Islet of Langerhans (tissue), 1 donor: ENCODE results near the gene TUBA3E.
"Not testable (repeated sequence)": the region's sequence is repeated elsewhere in the genome, so short reads cannot be mapped to it uniquely, and the experiment has no call there.

Experiments
- FAIRE-seq: peaks from one replicate; lab custom pipeline; 2011; peaks lifted over from hg19 to GRCh38; lab: Jason Lieb, UNC

Gene TUBA3E

DNA sequence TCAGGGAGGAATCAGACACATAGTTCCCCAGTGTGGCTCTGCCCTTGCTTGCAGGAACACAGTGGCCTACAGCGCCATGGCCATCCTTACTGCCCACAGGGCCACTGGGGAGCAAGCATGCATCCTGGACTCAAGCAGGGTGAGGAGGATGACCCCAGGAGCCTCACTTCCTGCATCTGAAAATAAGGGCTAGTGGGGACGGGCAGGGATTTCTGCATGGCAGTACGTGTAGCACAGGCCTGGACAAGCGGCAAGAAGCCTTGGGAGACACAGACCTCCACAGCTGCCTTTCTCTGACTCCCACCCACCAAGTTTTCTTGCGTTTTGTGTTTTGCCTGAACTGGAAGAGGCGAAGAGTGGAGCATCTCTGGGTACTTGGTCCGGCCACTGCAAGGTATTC lies 35.8 kb downstream of the TUBA3E start:
- FAIRE-seq: not testable (repeated sequence)

DNA sequence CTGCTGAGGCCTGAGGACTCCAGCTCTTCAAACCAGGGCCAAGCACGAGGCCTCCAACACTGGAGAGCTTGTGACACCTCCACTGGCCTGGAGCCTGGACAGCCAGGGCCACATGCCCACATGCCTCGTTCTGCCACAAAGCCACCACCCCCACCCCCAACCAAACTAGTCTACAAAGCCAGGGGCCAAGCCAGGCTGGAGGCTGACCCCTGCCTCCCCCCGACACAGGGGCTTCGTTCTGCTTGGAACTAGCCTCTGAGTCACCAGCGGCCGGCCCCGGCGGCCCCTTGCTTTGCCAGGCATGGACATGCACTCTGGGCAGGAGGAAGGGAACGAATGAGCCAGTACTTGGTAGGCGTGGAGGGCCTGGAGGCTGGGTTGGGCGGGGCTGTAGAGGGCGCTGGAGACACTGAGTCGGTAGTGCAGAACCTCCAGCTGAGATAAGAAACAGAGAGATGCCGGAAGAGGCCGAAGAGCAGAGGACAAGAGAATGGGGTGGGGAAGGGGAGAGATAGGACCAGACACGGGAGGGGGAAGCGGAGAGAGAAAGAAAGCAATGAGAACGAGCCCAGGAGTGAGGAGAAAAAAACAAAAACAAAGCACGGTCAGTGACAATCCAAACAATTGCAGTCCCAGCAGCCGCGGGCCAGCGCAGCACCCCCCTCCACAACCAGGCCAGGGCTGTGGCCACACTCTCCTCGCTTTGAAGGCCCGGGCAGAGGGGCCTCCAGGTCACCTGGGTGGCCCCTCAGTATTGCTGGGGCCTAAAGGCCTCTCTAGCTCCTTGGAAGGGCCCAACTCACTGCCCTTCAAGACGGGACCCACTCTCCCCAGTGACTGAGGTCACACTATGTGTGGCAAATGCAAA lies 37.2 kb downstream of the TUBA3E start:
- FAIRE-seq: not testable (repeated sequence)

DNA sequence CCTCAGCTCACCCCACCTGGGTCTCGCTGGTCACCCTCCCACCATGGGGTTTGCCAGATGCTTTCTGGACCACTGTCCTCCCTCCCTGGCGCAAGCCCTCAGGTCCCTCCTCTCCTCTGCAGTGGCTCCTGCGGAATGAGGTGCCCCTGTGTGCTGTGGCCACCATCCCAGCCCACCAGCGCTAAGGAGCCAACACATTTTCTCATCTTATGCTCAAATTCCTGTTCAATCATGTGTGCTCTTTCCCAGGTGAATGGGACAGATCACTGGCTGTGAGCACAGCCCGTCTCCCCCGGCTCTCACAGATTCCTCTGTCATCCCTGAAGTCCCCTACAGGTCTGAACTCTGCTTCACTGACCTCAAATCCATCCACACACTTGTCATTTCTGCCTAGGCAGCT lies 38.1 kb downstream of the TUBA3E start:
- FAIRE-seq: no peak

DNA sequence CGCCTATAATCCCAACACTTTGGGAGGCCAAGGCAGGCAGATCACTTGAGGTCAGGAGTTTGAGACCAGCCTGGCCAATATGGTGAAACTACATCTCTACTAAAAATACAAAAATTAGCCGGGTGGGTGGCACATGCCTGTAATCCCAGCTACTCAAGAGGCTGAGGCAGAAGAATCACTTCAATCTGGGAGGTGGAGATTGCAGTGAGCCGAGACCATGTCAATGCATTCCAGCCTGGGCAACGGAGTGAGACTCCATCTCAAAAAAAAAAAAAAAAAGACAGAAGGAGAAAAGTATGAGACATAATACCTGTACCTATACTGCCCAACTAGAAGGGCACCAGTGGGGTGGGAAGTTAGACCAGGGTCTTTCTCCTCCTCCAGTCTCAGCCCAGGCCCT lies 38.9 kb downstream of the TUBA3E start:
- not testable (repeated sequence) for FAIRE-seq

DNA sequence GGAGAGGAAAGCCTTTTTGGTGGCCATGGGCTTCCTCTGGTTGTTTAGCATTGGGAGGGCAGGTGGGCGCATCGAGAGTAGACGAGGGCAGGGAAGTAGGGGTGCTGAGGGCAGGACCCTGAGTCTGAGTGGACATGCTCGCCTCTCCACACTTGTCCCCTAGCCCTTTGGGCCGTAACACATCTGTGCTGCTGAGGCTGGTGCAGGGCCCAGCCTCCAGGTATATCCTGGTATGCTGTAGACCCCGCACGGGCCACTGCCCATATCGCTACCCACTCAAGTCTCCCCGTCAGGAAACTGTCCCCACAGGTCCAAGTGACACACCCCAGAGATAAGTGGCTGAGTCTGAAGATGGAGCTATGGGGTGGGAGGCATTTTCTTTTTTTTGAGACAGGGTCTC lies 39.6 kb downstream of the TUBA3E start:
- no peak for FAIRE-seq

DNA sequence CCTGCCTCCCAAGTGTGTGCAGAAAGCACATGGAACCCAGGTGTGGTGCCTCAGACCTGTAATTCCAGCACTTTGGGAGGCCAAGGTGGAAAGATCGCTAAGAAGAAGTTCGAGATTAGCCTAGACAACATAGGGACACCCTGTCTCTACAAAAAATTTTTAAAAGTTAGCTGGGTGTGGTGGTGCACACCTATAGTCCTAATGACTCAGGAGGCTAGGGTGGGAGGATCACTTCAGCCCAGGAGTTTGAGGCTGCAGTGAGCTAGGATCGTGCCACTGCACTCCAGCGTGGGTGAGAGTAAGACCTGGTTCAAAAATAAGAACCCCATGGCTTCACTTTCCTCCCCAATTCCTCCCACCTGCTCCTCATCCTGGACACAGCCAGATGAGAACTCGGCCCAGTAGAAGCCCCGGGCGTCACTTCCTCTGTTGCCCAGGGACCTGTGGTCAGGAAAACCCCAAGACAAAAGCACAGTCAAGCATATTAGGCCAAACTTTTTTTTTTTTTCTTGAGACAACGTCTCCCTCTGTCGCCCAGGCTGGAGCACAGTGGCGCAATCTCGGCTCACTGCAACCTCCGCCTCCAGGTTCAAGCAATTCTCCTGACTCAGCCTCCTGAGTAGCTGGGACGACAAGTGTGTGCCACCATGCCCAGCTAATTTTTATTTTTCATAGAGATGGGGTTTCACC lies 40.3 kb downstream of the TUBA3E start:
- not testable (repeated sequence) for FAIRE-seq

DNA sequence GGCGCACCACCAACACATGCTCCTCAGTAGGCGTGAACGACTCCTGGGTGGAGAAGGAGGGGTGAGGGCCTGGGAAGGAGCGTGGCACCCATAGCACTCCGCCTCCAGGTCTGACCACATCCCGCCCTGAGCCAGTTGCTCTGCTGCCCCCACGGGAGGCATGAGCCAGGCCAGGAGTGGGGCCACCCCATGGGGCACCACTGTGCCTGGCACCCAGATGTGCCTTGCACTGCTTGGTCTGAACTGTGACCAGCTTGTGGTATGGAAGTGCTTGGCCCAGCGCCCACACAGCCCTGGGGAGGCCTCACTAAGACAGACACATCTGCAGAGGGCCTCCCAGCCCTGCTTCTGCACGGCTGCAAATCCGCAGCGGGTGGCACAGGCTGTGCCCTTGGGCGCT lies 40.9 kb downstream of the TUBA3E start:
- not testable (repeated sequence) for FAIRE-seq

DNA sequence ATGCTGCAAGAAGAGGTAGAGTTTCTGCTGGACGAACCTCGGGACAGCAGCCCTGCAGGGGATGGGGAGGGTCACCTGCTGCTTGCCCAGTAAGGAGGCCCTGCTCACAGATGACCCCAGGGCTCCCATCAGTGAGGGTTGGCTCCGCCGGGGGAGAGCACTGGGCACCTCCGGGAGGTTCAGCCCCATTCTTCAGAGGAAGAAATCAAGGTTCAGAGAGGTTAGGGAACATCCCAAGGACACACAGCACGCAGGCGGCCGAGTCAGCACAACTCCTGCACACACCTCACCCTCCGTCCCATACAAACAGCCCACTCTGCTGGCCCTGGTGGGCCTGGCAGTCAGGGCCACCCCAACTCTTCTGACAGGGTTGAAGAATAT lies 41.6 kb downstream of the TUBA3E start:
- no peak for FAIRE-seq

DNA sequence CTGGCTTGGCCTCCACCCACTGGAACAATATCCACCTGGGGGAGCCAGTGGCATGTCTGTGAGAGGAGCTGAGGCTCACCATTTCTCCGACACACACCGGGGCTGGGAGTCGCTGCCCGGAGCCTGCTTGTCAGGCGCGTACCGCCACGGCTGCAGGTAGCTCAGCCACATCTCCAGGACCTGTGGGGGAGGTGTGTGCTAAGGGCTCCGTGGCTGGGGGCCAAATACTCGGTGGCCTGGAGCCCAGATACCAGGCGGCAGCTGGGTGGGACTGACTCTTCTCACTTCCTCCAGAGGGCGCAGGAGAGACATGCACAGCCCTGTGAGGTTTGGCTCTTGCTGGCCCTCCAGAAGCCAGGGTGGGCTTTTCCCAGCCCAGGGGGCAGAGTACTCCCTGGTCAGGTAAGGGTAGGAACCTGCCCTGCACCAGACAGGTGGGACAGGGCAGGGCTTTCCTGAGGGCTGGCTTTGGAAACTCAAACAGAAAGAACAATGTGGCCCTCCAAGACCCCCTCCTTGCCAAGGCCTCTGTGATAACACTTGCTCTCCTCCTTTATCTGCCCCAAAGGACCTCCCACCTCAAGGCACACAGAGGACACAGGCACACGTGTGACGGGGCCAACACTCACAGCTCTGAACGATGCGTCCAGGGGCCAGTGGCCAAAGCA lies 42.1 kb downstream of the TUBA3E start:
- FAIRE-seq: not testable (repeated sequence)

DNA sequence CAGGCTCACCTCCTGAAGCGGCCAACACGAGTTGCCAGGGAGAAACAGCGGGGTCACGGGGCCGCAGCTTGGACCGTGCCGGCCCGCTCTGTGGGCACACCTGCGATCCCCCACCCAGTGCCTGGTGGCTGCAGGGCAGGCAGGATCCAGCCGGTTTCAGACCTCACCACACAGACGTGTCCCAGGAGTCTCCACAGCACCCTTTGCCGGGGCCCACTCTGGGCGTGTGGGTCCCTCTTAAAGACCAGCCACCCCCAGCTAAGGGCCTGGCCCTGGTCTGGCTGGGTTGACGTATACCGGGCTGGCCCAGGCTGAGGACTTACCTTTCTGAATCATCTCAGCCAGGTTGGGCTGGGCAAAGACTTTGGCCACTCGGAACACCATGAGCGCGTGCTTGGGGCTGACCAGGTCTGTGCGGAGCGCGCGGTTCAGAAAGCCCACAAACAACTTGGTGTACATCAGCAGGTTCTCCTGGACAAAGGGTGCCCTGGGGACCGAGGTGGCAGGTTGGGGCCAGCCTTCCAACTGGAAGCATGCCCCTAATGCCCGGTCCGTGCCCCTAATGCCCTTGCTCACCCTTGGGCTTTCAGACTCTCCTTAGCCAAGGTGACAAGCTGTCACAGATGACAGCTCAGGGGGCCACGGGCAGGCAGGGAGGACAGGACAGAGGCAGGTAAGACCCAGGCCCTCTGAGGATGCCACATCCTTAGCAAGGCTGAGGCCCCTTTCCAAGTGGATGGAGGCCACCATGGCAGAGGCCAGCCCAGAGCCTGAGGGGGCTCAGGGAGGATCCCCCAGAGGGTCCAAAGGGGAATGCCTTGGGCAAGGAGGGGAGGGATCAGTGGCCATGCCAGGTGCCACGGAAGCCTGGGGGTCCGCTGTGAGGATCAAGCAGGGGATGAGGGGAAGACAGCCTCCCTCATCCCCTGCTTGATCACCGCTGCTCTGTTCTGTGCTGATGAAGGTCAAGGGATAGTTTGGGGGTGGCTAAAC lies 43.2 kb downstream of the TUBA3E start:
- FAIRE-seq: no peak

DNA sequence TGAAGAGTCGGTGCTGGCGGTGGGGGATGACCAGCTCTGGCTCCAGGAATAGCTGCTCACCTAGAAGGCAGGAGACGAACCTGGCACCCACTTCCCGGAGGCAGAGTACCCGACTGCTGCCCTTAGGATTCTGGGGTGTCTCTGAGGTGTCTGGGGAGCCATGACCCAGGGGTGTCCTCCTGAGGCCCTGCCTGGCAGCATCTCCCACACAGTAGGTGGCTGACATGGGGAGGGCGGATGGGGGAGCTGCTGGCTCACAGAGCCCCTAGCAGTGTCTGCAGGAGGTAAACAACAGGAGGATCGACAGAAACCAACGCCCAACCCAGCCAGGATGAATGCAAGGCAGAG lies 43.8 kb downstream of the TUBA3E start:
- not testable (repeated sequence) for FAIRE-seq

DNA sequence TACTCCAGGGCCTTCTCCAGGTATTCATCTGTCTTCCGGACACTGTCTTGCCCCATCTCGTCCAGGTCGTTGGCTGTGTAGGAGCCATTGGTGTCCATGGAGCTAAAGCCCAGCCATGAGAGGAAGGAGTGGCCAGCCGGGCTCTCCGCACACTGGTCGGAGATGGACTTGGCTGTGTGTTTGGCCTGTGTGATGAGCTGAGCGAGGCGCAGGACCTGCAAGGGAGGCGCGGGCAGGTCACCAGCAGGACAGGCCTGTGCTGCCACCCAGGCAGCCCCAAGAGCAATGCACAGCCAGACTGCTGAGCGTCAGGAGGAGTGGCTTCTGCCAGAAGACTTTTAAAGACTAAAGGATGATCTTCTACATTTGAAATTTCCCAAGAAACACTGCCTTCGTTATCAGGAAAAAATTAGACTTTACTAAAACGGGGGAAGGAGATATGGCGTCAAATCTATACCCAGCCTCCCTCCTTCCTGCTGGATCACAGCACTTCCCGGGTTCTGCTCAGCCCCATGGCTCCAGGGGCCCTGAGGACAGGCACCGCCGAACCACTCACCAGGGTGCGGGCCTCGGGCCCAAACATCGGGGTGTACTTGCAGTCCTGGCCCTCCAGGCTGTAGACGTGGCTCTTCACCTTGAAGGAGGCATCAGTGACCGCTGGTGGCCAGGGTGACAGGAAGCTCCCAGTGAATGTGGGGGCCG lies 44.4 kb downstream of the TUBA3E start:
- not testable (repeated sequence) for FAIRE-seq

DNA sequence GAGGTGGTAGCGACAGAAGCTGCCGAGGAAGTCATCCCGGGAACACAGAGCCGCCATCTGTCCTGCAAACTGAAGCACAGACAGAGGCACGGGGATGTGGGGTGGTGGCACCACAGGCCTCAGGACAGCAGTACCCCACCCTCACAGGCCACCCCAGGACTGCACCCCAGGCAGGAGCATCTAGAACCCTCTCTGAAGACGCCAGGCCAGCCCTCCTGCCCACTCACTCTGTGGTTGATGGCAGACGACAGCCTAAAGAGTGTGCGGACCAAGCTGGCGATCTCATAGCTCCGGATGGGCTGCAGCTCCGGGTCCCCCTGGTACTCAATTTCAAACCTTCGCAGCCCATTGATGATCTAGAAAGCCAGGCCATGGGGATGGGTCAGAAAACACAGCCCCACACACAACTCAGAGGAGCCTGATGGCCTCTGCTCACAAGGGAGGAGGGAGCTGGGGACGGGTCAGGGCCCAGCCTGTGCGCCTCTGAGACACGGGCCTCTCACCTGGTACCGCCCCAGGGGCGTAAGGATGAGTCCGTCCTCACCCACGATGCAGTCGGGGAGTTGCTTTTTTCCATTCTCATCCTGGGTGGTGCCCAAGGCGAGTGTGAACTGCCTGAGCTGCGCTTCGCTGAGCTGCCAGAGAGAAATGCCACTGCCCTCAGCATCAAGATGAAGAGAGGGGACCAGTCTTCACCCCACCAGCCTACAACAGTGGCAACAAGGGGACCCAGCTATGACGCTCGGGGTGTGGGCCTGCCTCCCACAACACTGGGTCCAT lies 45.2 kb downstream of the TUBA3E start:
- no peak for FAIRE-seq

DNA sequence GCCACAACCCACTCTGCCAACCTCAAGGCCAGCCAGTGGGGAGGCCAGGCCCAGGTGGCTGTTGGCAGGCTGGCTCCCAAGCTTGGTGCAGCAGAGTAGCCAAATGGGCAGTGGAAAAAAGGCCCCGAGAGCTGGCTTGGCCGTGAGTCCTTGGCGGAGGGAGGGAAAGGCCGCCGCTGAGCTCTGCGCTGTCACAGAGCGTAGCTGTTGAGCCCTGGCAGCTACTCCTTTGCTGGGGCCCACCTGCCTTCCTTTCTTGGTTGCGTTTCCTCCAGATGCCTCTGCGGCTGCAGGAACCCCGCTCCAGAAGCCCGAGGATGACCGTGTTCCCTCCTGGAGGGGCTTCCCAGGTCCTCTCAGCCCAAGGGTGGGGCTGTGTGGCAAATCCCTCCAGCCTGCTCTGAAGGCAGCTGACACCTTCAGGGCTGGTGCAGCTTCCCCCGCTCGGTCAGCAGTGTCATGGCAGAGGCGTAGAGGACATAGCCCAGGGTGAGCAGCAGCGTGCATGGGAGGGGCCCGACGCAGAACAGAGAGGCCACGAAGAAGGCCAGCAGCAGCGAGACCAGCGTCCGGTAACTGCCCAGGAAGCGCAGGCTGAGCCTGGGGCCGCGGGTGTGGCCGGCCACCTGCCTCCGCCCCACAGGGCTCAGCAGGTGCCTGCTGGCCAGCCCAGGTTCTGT lies 46.0 kb downstream of the TUBA3E start:
- not testable (repeated sequence) for FAIRE-seq

DNA sequence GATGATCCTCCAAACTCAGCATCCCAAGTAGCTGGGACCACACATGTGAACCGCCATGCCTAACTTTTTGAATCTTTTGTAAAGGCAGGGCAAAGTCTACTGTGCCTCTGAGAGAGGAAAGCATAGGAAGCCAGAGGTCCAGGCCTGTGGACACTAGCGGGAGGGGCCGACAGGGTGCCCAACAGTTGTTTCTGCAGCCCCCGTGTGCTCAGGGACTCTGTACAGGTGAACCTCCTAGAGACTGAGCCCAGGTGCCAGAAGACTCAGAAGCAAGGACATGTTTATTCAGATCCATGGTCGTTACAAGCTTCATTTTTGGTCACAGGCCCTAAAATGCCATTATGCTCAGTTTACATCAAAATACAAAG lies 47.1 kb downstream of the TUBA3E start:
- not testable (repeated sequence) for FAIRE-seq

DNA sequence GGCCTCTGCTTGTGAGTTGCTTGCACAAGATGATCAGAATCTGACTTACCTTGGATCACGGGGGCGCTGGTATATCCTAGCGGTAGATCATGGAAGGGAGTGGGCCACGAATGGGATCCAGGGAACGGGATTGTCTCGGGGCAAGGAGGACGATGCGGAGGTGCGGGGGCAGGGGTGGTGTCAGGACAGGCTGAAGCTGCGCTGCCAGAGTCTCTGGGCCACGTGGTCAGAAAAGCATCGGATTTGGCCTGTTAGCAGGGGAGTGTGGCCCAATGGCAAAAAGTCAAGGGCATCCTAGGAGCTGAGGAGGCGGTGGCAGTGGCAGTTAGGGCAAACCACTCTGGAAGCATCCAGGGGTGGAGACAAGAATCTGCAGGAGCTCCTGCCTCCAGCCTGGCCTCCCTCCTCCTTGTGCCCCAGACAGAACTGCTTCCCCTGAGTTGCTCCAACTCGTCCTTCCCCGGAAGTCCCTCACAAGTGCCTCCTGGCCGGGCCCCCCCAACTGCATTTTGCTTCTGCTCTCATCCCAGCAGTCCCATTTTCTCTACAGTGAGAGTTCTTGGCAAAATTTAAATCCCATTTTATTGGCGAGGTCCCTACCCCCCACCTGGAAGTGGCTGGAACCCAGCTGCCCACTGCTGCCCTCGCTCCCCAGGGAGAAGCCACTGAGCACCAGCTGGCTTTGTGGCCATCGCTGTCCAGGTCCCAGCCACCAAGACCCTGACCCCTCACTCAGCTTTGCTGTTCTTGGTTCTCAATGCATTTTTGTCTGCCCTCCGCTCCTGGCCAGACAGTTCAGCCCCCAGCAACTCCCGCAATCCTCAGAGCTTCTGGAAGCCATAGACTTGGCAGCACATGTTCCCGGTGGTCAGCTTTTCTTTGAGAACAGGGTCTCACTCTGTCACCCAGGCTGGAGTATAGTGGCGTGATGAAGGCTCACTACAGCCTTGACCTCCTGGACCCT lies 47.8 kb downstream of the TUBA3E start:
- no peak for FAIRE-seq

DNA sequence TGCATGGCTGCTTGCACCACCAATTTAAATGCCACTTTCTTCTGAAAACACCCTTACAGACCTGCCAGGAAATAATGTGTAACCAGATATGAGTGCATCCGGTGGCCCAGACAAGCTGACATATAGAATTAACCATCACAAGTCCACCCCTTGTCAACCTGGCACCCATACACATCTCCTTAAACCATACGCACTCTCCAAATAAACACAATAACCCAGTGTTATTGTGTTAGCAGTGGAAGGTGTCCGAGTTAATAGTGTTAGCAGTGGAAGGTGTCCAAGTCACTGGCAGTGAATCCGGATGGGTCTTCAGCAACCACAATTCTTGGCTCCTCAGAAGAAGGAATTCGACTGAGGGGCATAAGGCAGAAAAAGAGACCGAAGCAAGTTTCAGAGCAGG lies 49.7 kb downstream of the TUBA3E start:
- FAIRE-seq: not testable (repeated sequence)

DNA sequence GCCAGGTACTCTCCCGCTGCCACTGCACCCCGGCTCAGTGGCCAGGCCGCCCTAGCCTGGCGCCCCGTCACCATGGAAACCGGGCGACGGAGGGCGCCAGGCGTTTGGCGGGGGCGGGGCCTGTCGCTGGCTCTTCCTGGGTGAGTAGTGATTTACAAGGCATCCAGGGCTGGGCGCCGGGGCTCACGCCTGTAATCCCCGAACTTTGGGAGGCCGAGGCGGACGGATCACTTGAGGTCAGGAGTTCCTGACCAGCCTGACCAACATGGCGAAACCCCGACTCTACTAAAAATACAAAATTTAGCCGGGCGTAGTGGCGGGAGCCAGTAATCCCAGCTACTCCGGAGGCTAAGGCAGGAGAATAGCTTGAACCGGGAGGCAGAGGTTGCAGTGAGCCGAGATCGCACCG lies 53.2 kb downstream of the TUBA3E start, which contains the start of gene CCDC74B:
Gene CCDC74B (minus strand): TSS at position 107 of the 409 bp plus-strand sequence. CDS start 116 bp downstream, outside the sequence.
- not testable (repeated sequence) for FAIRE-seq
